Measurements from ENCODE around the gene RERE. TPM values are rescaled to one million over a fixed set of nuclear protein-coding genes. Genes with fewer than 3 reads are reported as not detected.

RERE gene
- total and polyA plus RNA-seq, 12 donors, result 46.5 to 163 (median 139) TPM

- no peak for TF ChIP-seq CTCF (IDR thresholded peaks at IDR 0.05)
- intact Hi-C loops (cut with DNase I), result no loop called here
- Histone ChIP-seq H3K27me3 (no peaks in the 10 kb centered on the region), H3K36me3 (peaks cover 0 to 22% (median 0%) of the 10 kb centered on the region in 9 donors), H3K9me3 (no peaks in the 10 kb centered on the region), H3K4me3 (no peak overlapping the region), H3K4me1 (peaks cover 0 to 15% (median 4%) of the 10 kb centered on the region in 9 donors), H3K27ac (no peak overlapping the region)
- 94 to 97% methylated on average over 13 of the region's 13 CpGs for WGBS, 2 donors
- DNase-seq (no peak), ATAC-seq (no peak)
Observed at GRCh38 chr1:8339203-8339600, 478.2 kb downstream of the RERE start.

DNA sequence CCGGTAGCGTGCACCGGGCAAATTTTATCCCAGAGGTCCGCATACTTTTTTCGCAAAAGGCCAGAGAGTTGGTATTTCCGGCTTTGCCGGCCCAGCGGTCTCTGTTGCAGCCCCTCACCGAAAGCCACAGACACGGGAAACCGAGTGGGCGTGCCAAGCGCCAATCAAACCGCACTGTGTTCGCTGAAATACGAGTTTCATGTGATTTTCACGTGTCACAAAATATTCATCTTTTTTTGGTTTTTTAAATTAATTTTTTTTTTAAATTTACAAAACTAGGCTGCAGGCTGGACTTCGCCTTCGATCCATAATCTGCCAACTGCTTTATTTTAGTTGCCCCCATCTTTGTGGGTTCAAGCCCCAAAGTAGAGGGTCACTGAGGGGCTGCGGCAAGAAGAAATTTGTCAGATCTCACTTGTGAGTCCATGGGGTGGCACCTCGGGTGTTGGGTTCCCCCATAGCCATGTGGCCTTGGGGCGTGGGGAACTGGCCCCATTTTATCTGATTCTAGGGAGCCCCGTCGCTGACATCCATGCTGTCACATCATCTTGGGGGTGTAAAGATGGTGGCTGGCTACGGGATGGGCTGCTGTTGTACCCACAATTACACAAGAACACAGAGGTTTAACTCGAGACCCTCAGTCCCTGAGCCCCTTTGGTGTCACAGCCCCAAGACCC is 478.8 kb downstream of the RERE start:
- intact Hi-C loops (cut with DNase I), result no loop called here
- DNase-seq, result no peak

GRCh38 chr1:8337776-8338525 is 479.5 kb downstream of the RERE start:
- ATAC-seq (no peak), DNase-seq (no peak)
- 96% methylated on average over 25 of the region's 25 CpGs for WGBS, 2 donors
- TF ChIP-seq CTCF (IDR thresholded peaks at IDR 0.05), result no peak
- Histone ChIP-seq H3K9me3 (no peaks in the 10 kb centered on the region), H3K4me3 (no peak overlapping the region), H3K36me3 (peaks cover 0 to 22% (median 0%) of the 10 kb centered on the region in 9 donors), H3K4me1 (peaks cover 0 to 4% (median 1%) of the 10 kb centered on the region in 9 donors), H3K27me3 (no peaks in the 10 kb centered on the region), H3K27ac (no peak overlapping the region)
- intact Hi-C loops (cut with DNase I), result no loop called here

More for the DNA sequence above, 478.8 kb downstream of the RERE start:
- TF ChIP-seq CTCF (IDR thresholded peaks at IDR 0.05), result no peak
- Histone ChIP-seq H3K4me3 (no peak overlapping the region), H3K27me3 (no peaks in the 10 kb centered on the region), H3K9me3 (no peaks in the 10 kb centered on the region), H3K27ac (no peak overlapping the region), H3K36me3 (peaks cover 0 to 22% (median 0%) of the 10 kb centered on the region in 9 donors), H3K4me1 (peaks cover 0 to 11% (median 4%) of the 10 kb centered on the region in 9 donors)
- WGBS, 2 donors, result 94 to 96% methylated on average over 26 of the region's 26 CpGs
- no peak for ATAC-seq

DNA sequence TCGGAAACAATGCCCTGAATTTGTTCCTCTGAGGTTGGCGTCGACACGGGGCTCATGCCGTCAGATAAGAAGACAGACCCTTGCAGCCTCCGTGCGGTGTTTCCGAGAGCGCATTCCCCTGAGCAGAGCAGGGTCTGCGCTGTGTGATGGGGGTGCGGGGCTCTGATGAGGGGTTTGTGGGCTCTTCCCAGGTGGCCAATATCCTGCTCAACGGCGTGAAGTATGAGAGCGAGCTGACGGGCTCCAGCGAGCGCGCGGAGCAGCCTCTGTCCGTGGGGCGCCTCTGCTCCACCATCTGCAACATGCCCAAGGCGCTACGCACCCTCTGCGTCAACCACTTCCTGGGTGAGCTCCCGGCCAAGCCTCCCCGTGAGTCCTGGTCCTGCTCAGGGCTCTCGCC is 482.2 kb downstream of the RERE start:
- Histone ChIP-seq H3K27me3 (no peaks in the 10 kb centered on the region), H3K4me1 (no peaks in the 10 kb centered on the region), H3K9me3 (no peaks in the 10 kb centered on the region), H3K36me3 (peaks cover 0 to 19% (median 0%) of the 10 kb centered on the region in 9 donors), H3K27ac (no peak overlapping the region), H3K4me3 (no peak overlapping the region)
- intact Hi-C loops (cut with DNase I), result no loop called here
- DNase-seq (no peak), ATAC-seq (peak in 1 of 8 donors; percentile 21)
- WGBS, 2 donors, result 84 to 90% methylated on average over 27 of the region's 27 CpGs
- TF ChIP-seq CTCF (IDR thresholded peaks at IDR 0.05), result no peak
